ENCODE measurements around the gene BCAS4.

The BCAS4 gene

DNA sequence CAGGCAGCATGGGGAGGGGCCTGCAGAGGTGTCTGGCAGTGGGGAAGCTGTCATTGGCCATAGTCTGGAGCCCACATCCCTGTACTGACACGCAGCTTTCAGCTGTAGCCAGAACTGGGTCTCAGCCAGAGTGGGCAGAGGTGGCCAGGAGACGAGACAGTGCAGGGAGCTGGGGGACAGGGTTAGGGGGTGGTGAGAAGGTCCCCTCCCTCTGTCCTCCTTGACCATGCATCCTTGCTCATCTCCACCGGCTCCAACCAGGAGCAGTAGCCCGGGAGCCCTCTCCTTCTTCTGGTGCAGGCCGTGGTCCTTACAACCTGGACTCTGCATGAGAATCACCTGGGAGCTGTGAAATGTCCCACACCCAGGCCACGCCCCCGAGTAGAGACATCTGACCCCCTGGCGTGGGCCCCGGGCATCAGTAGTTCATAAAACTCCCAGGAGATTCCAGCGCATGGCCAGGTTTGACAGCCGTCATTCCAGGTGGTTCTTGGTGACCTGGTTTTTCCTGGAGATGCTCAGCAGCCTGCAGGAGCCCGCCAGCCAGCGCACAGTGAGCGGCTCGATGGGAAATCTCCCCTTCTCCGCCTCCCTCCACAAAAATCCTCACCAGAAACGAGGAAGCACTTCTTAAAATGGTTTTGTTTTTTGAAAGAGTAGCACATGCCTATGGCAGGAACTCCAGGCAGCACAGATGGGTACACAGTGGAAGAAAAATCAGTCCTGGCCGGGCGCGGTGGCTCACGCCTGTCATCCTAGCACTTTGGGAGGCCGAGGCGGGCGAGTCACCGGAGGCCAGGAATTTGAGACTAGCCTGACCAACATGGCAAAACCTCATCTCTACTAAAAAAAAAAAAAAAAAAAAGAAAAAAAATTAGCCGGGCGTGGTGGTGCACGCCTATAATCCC is 80.2 kb downstream of the BCAS4 start:
- TF ChIP-seq, protein P1, sequence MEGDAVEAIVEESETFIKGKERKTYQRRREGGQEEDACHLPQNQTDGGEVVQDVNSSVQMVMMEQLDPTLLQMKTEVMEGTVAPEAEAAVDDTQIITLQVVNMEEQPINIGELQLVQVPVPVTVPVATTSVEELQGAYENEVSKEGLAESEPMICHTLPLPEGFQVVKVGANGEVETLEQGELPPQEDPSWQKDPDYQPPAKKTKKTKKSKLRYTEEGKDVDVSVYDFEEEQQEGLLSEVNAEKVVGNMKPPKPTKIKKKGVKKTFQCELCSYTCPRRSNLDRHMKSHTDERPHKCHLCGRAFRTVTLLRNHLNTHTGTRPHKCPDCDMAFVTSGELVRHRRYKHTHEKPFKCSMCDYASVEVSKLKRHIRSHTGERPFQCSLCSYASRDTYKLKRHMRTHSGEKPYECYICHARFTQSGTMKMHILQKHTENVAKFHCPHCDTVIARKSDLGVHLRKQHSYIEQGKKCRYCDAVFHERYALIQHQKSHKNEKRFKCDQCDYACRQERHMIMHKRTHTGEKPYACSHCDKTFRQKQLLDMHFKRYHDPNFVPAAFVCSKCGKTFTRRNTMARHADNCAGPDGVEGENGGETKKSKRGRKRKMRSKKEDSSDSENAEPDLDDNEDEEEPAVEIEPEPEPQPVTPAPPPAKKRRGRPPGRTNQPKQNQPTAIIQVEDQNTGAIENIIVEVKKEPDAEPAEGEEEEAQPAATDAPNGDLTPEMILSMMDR (IDR thresholded peaks at IDR 0.05) = no peak

DNA sequence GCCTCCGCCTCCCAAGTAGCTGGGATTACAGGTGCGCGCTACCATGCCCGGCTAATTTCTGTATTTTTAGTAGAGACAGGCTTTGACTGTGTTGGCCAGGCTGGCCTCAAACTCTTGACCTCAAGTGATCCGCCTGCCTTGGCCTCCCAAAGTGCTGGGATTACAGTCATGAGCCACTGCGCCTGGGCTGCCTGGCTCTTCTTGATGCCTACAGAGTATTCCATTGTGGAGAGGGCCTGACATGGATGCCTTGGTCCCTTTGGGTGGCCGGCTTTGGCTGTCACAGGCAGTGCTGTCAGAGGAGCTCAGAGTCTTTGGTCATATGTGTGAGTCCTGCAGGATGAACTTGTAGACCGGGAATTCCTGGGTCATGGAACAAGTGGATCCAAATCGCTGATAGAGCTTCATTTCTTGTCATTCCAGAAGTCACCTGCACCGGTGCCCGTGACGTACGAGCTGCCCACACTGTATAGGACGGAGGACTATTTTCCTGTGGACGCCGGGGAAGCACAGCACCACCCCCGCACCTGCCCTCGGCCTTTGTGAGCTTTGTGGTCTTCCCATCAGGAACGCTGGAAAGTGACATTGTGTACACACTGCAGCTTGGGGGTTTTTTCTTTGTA is 81.3 kb downstream of the BCAS4 start:
- TF ChIP-seq, protein P1 (IDR thresholded peaks at IDR 0.05) = no peak

DNA sequence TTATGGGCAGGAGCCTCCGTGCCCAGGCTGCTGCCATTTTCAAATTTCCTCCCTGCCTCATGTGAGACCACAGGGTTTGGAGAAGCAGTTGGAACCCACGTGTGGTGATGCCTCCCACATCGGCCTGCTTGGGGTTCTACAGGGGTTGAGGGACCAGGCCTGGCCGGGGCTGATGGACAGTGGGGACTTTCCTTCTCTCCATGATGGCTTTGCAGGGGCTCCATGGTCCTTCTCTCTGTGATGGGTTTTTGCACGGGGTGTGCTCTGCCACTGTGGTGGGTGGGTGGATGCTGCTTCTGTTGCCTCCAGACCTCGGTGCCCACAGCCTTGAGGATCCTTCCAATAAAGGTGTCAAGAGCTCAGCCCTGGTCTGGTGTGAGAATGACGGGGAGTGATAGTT is 82.0 kb downstream of the BCAS4 start:
- TF ChIP-seq, protein P1 (IDR thresholded peaks at IDR 0.05) = no peak

- TF ChIP-seq, protein P1 (IDR thresholded peaks at IDR 0.05) = no peak
Measured at GRCh38 chr20:50877232-50877743, 82.4 kb downstream of the BCAS4 start.

- TF ChIP-seq, protein P1 (IDR thresholded peaks at IDR 0.05) = no peak
Measured at GRCh38 chr20:50879649-50880550, 85.0 kb downstream of the BCAS4 start.

GRCh38 chr20:50883856-50884255 is 89.0 kb downstream of the BCAS4 start:
- TF ChIP-seq, protein P1 (IDR thresholded peaks at IDR 0.05) = no peak

DNA sequence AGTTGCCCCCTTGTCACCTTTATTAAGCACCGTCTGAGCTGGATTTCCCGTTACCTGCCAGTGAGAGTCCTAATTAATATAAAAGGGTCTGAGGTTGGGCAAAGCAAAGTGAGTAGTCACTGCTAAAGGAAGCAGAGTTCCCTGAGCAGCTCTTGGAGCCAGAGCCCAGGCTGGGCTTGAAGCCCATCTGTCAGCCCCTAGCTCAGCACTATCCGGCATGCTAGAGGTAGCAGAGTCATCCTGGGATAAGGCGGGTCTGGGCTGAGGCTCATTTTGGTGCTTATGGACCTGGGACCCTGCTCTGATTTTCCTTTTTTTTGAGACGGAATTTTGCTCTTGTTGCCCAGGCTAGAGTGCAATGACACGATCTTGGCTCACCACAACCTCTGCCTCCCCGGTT is 90.2 kb downstream of the BCAS4 start:
- TF ChIP-seq, protein P1 (IDR thresholded peaks at IDR 0.05) = no peak

Measured in LNCAP (cell line).